GM23338 (cell line): ENCODE data around the gene CDK14. TPM values are rescaled to one million over a fixed set of nuclear protein-coding genes. Genes with fewer than 3 reads are reported as not detected.

Source experiments
- ATAC-seq: fragments of 200-7000 bp; cut with Tn5 transposase; 3 replicates; pipeline ENCODE4 v1.9.1; 2020
- DNase-seq: peaks from one replicate; pipeline ENCODE4 v3.0.0-alpha.2; 2015; ENCODE audit warnings: low spot score
- H2AFZ ChIP-seq: fragments of 200-600 bp; sonication (generic); 2 replicates; pipeline ENCODE4 v1.8.0; 2016; ENCODE audit warnings: antibody characterized with exemption, mild to moderate bottlenecking, moderate library complexity
- H3F3A ChIP-seq: fragments of 200-600 bp; sonication (generic); replicated peaks from 2 replicates; pipeline ENCODE4 v1.8.0; 2017; ENCODE audit warnings: antibody characterized with exemption, mixed run types, low read depth
- H3K27ac ChIP-seq: fragments of 200-600 bp; sonication (generic); 2 replicates; pipeline ENCODE4 v1.6.1; 2016; ENCODE audit warnings: low read depth
- H3K27me3 ChIP-seq: fragments of 200-600 bp; sonication (generic); 2 replicates; pipeline ENCODE4 v1.8.0; 2016; ENCODE audit warnings: mild to moderate bottlenecking, mixed run types, moderate library complexity; ENCODE audit not compliant: insufficient read depth
- H3K36me3 ChIP-seq: fragments of 200-600 bp; sonication (generic); 2 replicates; pipeline ENCODE4 v1.8.0; 2016; ENCODE audit warnings: mild to moderate bottlenecking; ENCODE audit not compliant: insufficient read depth
- H3K4me1 ChIP-seq: fragments of 200-600 bp; sonication (generic); 2 replicates; pipeline ENCODE4 v1.8.0; 2016; ENCODE audit warnings: mild to moderate bottlenecking, moderate library complexity; ENCODE audit not compliant: insufficient read depth
- H3K4me2 ChIP-seq: fragments of 200-600 bp; sonication (generic); 2 replicates; pipeline ENCODE4 v1.7.1; 2017; ENCODE audit warnings: mixed run types
- H3K4me3 ChIP-seq: fragments of 200-600 bp; sonication (generic); 2 replicates; pipeline ENCODE4 v1.6.1; 2016; ENCODE audit warnings: mixed run types
- H3K79me2 ChIP-seq: fragments of 200-600 bp; sonication (generic); replicated peaks from 2 replicates; pipeline ENCODE4 v1.8.0; 2017; ENCODE audit warnings: mild to moderate bottlenecking; ENCODE audit not compliant: insufficient read depth
- H3K9me2 ChIP-seq: fragments of 200-600 bp; sonication (generic); 2 replicates; pipeline ENCODE4 v1.8.0; 2017; ENCODE audit not compliant: insufficient read depth
- H4K20me1 ChIP-seq: fragments of 200-600 bp; sonication (generic); replicated peaks from 2 replicates; pipeline ENCODE4 v1.8.0; 2017; ENCODE audit warnings: mild to moderate bottlenecking; ENCODE audit not compliant: insufficient read depth
- H3K27ac Mint-ChIP-seq: 2 replicates; pipeline ENCODE4 v1.8.0; 2020; ENCODE audit warnings: inconsistent platforms, mild to moderate bottlenecking, moderate library complexity, mixed read lengths
- H3K27me3 Mint-ChIP-seq: 3 replicates; pipeline ENCODE4 v1.8.0; 2022; ENCODE audit warnings: low read depth, mild to moderate bottlenecking, moderate library complexity, mixed read lengths, inconsistent platforms; ENCODE audit not compliant: insufficient read depth, poor library complexity
- H3K36me3 Mint-ChIP-seq: 3 replicates; pipeline ENCODE4 v1.8.0; 2021; ENCODE audit warnings: low read depth, mild to moderate bottlenecking, inconsistent platforms, moderate library complexity, mixed read lengths
- H3K4me1 Mint-ChIP-seq: 3 replicates; pipeline ENCODE4 v1.8.0; 2020; ENCODE audit warnings: mild to moderate bottlenecking, inconsistent platforms, mixed read lengths
- H3K4me3 Mint-ChIP-seq: 3 replicates; pipeline ENCODE4 v1.8.0; 2021; ENCODE audit warnings: moderate library complexity, mild to moderate bottlenecking, inconsistent platforms, mixed read lengths
- H3K9me3 Mint-ChIP-seq: 3 replicates; pipeline ENCODE4 v1.8.0; 2020; ENCODE audit warnings: moderate library complexity, mild to moderate bottlenecking, inconsistent platforms, mixed read lengths
- CREB1 ChIP-seq: fragments of 250-450 bp; sonication (Bioruptor Pico); IDR thresholded peaks from 2 replicates; pipeline ENCODE4 v1.5.0; 2020; ENCODE audit warnings: low read depth, mild to moderate bottlenecking, moderate library complexity
- EZH2 ChIP-seq: fragments of 200-600 bp; sonication (generic); IDR thresholded peaks from one replicate; pipeline ENCODE4 v1.8.0; 2017; ENCODE audit warnings: antibody characterized with exemption, mild to moderate bottlenecking, low read depth; ENCODE audit not compliant: unreplicated experiment
- EZH2phosphoT487 ChIP-seq: fragments of 200-600 bp; sonication (generic); IDR thresholded peaks from one replicate; pipeline ENCODE4 v1.8.1; 2018; ENCODE audit warnings: antibody characterized with exemption; ENCODE audit not compliant: unreplicated experiment
- JUNB ChIP-seq: IDR thresholded peaks from one replicate; pipeline ENCODE4 v1.6.1; 2016; ENCODE audit warnings: antibody characterized with exemption; ENCODE audit not compliant: unreplicated experiment
- NANOG ChIP-seq: IDR thresholded peaks from 2 replicates; pipeline ENCODE4 v1.6.1; 2016; ENCODE audit warnings: antibody characterized with exemption, borderline replicate concordance
- POLR2AphosphoS5 ChIP-seq: IDR thresholded peaks from 2 replicates; pipeline ENCODE4 v1.6.1; 2016; ENCODE audit warnings: antibody characterized with exemption, low read depth
- STAT1 ChIP-seq: IDR thresholded peaks from one replicate; pipeline ENCODE4 v1.6.1; 2016; ENCODE audit warnings: antibody characterized with exemption; ENCODE audit not compliant: unreplicated experiment
- ZNF114 ChIP-seq: fragments of 250-450 bp; sonication (Bioruptor Pico); IDR thresholded peaks from 2 replicates; pipeline ENCODE4 v1.5.0; 2020; ENCODE audit warnings: mild to moderate bottlenecking, moderate library complexity
- ZNF331 ChIP-seq: fragments of 250-450 bp; sonication (Bioruptor Pico); IDR thresholded peaks from 2 replicates; pipeline ENCODE4 v1.5.0; 2020; ENCODE audit warnings: low read depth, mild to moderate bottlenecking, moderate library complexity
- ZNF462 ChIP-seq: fragments of 250-450 bp; sonication (Bioruptor Pico); IDR thresholded peaks from 2 replicates; pipeline ENCODE4 v1.5.0; 2020; ENCODE audit warnings: mild to moderate bottlenecking, moderate library complexity
- polyA plus RNA-seq: library from polyadenylated mRNA; unstranded; fragments of >200 nt; fragmentation: Nextera tagmentation; extraction: Ambion mirVana; gene quantifications from 2 replicates; pipeline ENCODE4 v1.2.1, GENCODE V29; 2016
- total RNA-seq: library from RNA; depleted of rRNA; stranded (reverse); fragments of >200 nt; shearing (Covaris generic); gene quantifications from 2 replicates; pipeline ENCODE4 v1.2.3, GENCODE V29; 2014

Gene CDK14
- total and polyA plus RNA-seq, 2 experiments from 2014 or later, result 11.2 to 24.0 TPM

- TF ChIP-seq ZNF462 (CRISPR knock-in tag) (no peak), ZNF114 (CRISPR knock-in tag) (no peak), STAT1 (no peak), EZH2 (no peak), ZNF331 (CRISPR knock-in tag) (no peak), JUNB (no peak), POLR2AphosphoS5 (no peak), CREB1 (CRISPR knock-in tag) (no peak)
Observed at GRCh38 chr7:90564455-90564854, 31.7 kb upstream of the CDK14 start (continued).

- no peaks in the 10 kb centered on the region for H3K79me2 ChIP-seq
- Mint-ChIP-seq H3K36me3 (no peaks in the 10 kb centered on the region), H3K9me3 (no peaks in the 10 kb centered on the region), H3K4me3 (no peak overlapping the region), H3K27ac (no peak overlapping the region), H3K4me1 (no peaks in the 10 kb centered on the region), H3K27me3 (no peaks in the 10 kb centered on the region)
- no peak for TF ChIP-seq NANOG
- no peak for TF ChIP-seq ZNF114 (CRISPR knock-in tag)
- no peak for TF ChIP-seq EZH2phosphoT487
- no peaks in the 10 kb centered on the region for H3F3A ChIP-seq
- H2AFZ ChIP-seq, result no peak overlapping the region
- H3K4me2 ChIP-seq, result no peak overlapping the region
- H4K20me1 ChIP-seq, result no peaks in the 10 kb centered on the region
- H3K27ac ChIP-seq, result no peak overlapping the region
- H3K27me3 ChIP-seq, result no peaks in the 10 kb centered on the region
- no peaks in the 10 kb centered on the region for H3K9me2 ChIP-seq
- no peaks in the 10 kb centered on the region for H3K36me3 ChIP-seq
- DNase-seq (no peak), ATAC-seq (no peak)
- no peaks in the 10 kb centered on the region for H3K4me1 ChIP-seq
- no peak overlapping the region for H3K4me3 ChIP-seq
Observed at GRCh38 chr7:90568213-90568612, 27.9 kb upstream of the CDK14 start.
